TTC549 (cell line): ENCODE results near the gene AUTS2.
"Not testable (repeated sequence)": the region's sequence is repeated elsewhere in the genome, so short reads cannot be mapped to it uniquely, and the experiment has no call there.

ENCODE experiments used
- FAIRE-seq: peaks from 2 replicates; lab custom pipeline; 2012; peaks lifted over from hg19 to GRCh38; lab: Jason Lieb, UNC

The AUTS2 gene

DNA sequence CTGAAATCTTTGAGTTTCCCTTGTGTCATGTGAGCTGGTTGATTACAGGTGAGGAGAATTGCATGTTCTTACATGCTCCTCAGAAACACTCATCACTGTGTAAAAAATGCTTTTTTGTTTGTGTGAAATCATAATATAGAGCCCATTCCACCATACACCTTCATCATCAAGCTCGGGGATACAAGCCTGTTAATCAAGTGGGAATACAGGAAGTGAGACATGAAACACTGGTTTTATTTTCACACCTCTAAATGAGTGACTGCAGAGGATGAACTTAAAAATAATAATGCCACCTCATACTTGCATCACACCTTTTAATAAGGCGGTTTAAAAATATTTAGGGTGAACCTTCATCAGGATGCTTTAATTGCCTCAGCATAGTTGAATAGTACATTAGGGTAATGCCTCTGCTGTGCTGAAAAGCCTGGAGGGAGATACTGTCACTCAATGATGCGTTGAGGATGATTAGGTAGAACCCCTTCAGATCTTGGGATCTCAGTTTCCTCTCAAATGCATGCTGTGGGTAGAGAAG lies 164.6 kb downstream of the AUTS2 start:
- no peak for FAIRE-seq

DNA sequence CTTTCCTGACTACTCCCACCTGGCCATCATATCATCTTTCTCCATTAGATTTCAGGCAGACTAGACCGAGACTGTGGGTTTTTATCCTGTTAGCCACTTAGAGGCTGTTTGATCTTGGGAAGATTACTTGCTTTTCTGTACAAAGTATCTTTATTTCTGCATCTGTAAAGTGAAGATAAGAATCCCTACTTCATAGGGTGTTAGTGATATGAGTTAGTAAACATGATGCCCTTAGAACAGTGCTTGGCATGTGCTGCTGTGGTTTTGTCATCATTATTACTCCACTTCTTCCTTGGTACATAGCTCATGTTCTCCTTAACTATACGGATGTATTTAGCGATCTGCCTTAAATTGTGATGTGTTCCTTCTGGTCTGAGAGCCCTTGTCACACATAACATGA lies 165.2 kb downstream of the AUTS2 start:
- FAIRE-seq = no peak

DNA sequence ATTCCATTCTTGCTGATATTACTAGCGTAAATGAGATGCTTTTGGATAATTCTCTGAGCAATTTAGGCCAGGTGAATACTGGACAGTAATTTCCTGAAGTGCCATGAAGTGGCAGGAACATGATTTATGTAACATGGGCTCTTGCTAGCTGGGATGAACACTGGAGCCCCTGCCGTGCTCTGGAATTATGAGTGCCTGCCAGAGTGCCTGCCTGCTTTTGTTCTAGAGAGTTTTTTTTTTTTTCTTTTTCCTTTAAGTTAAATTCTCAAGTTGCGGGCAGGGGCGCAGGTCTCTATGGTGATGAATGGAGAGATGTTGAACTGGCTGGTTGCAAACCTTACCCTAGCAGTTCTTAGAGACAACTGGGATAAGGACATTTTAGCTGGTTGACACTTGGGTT lies 165.9 kb downstream of the AUTS2 start:
- no peak for FAIRE-seq

DNA sequence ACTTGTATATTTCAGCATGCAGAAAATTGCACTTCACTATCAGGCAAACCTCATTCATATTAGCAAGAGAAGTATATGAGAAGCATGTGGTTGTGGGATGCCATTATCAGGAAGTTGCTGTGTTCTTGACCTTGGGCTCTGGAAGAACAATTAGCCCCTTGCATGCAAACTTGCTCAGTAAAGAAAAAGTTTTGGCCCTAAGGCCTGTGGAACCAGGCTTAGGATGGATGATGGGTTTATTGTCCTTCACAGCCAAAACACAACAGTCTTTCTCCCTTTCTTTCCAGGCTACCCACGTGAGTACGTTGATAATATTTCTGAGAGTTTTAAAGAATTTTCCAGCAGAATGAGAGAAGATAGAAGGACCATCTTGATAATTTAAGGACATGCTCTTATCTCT lies 166.4 kb downstream of the AUTS2 start:
- no peak for FAIRE-seq

DNA sequence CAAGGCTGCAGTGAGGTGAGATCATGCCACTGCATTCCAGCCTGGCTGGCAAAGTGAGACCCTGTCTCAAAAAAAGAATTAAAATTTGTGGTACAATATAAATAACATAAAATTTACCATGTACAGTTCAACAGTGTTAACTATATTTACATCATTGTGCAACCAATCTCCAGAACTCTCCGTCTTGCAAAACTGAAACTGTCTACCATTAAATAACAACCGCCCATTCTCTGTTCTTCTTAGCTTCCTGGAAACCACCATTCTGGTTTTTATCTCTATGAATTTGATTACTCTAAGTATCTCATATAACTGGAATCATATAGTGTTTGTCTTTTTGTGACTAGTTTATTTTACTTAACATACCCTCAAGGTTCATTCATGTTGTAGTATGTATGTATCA lies 167.6 kb downstream of the AUTS2 start:
- FAIRE-seq = no peak

DNA sequence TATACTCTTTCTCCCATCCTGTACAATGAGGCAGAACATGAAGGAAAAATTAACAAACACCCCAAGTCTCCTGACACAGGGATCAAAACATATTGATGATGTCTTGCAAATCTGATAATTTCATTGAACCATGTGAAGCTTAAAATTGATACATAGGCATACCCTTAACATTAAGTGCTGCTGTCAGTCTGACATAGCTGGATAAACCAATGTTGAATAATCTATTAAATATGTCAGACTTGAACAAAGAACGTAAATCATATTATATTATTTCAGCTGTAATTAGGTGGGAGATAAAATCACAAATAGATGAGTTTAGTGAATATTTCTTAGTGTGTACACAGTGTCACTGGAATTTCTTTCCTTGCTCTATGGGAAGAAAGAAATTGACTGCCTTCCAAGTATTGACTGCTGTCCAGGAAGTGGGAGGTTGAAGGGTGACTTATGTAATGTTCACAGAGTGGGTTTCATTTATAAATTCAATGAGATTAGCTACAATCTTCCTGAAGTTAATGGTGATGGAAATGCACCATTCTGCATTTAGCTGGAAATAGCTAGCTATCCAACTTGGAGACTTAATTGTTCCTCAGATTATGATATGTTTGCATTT lies 170.8 kb downstream of the AUTS2 start:
- FAIRE-seq = no peak

DNA sequence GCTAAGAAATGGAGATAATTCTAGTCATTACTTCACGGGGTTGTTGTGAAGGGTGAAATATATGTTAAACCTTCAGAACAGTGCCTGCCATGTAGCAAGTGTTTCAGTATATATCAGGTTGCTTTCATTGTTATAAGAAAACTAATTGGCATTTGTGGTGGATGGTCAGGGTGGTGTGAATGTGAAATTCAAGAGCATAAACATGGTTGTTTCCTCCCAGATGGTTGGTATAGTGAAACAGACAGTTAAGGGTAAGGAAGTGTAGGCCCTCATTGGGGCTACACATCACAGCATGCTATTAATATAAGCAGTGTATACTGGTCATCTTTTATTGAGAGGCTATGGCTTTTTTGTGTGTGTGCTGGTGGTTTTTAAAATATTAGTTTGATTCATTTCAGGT lies 171.6 kb downstream of the AUTS2 start:
- no peak for FAIRE-seq

DNA sequence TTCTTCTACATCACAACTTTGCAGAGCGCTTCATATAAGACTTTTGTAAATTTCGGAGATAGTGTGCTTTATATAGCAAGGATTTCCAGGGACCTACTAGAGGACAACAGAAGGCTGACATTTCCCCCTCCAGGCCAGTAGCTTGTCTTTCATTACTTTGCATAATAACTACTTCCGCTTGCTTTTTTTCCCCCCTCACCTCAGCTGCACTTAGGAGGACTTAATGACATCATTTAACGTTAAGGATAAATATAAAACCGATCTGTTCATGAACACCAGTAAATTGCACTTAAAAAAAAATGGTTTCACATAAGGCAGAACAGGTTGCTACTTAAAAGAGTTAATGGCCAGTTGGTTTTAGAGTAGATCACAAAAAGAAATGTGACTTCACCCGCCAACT lies 172.3 kb downstream of the AUTS2 start:
- FAIRE-seq = no peak

DNA sequence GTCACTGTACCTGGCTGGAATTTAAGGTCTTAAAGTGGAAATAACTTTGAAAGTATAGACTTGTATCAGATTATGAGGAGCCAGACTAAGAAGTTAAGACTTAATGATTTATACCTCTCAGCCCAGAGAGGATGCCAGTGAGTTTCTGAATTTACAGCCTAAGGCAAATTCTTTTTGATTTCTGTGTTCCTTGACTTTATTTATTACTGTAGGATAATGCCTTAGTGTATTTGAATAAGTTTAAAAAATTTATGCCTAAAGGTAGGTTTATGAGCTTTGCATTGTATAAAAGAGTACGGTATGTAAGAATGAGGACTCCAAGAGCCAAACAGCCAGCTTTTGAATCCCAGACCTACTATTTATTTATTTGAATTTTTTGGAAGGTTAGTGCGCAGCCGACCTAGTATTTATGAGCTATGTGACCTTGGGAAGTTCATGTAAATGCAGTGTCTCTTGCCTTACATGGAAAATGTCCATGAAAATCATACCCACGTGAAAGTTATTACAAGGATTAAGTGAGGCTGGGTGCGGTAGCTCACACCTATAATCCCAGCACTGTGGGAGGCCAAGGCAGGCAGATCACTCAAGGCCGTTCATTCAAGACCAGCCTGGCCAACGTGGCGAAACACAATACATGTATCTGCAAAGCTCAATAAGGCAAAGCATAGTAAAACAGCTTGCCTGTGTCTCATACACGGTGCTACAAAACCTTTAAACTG lies 174.6 kb downstream of the AUTS2 start:
- no peak for FAIRE-seq

DNA sequence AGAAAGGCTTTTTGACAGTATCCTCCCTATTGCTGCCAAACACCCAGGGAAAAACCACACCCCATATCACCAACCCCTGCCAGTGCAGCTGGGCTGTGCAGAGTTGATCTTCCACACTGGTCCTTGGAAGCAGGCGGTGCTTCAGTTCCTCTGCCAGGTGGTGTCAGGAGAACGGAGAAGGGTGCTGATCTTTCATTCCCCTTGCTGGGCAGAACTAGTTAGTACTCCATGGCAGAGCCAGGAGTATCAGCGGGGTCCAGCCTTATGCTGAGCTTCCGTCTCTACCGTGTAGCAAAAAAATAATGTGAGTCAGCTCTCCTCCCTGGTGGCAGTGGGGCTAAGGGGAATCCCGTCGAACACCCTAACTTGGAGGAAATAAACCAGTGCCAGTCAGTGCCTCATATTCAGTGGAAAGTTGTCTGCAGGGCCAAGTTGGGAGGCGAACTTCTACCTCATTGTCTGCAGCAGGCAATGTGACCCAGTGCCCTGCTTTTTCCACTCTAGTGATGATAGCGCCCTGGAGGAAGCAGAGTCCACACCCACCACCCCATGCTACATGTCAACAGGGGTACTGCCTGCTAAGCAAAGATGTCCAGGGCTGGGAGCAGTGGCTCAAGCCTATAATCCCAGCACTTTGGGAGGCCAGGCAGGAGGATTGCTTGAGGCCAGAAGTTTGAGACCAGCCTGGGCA lies 175.4 kb downstream of the AUTS2 start:
- FAIRE-seq = no peak

DNA sequence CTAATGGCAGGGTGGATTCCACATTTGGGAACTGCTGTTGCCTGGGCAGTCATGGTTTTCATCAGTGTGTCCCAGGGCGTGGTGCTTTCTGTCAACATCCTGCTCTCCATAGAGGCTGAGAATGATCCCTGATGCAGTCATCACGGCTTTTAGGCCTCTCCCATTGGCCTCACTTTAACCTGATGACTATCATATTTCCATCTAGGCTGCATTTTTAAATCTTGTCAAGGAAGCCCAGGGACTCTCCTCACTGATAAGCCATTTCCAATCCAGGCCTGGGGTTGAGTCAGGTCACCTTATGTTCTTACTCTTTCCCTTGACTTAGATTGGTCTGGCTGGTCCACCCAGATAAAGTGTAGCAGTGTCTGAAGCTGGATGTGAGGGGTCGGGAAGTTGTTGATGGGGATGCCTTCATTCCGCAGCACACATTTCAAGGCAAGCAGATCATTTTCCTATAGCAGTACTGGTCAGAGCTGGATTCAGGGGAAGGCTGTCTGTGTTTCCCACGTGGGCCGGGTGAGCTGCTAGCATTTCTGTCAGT lies 177.0 kb downstream of the AUTS2 start:
- FAIRE-seq = no peak

DNA sequence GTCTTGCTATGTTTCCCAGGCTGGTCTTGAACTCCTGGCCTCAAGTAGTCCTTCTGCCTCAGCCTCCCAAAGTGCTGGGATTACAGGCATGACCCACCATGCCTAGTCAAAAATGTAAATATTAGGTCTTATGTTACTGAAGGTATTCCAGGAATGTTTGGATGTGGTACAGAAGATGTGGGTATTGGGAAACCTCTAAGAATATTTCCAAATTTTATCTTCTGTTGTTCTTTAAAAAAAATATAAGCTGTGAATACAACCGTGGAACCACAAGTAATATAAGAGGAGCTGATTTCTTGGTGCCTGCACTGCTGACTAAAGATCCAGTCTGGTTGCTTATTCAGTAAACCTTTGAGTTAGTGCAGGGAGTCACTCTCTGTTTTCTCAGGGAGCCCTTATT lies 178.3 kb downstream of the AUTS2 start:
- FAIRE-seq = no peak

DNA sequence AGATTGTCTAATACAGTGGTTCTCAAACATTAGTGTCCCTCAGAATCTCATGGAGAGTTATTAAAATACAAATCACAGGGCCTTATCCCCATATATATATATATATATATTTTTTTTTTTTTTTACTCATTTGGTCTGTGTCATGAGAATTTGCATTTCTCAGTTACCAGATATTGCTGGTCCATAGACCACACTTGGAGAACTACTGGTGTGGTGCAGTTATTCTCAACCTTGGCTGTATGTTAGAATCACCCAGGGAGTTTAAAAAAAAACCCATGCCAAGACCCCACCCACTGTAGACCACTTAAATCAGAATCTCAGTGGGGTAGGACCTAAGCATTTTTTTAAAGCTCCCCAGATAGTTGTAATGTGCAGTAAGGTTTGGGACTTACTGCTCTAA lies 179.9 kb downstream of the AUTS2 start:
- no peak for FAIRE-seq

DNA sequence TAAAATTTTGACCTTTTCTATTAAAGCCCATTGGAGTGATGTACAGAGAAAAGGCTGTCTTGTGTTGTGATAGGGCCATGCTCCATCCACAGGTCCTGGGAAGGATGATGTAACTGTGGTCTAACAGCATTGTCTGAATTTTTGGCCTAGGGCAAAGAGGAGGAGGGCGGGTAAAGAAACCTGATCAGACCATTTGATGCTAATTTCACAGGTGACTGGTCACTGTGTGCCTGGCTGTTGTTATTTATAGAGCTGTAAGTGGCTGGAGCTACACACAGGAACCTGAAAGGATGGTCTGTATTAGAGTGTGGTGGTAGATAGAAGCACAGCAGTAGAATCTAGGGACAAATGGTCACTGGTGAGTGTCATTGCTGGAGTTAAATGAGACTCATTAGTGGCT lies 182.1 kb downstream of the AUTS2 start:
- FAIRE-seq = no peak

DNA sequence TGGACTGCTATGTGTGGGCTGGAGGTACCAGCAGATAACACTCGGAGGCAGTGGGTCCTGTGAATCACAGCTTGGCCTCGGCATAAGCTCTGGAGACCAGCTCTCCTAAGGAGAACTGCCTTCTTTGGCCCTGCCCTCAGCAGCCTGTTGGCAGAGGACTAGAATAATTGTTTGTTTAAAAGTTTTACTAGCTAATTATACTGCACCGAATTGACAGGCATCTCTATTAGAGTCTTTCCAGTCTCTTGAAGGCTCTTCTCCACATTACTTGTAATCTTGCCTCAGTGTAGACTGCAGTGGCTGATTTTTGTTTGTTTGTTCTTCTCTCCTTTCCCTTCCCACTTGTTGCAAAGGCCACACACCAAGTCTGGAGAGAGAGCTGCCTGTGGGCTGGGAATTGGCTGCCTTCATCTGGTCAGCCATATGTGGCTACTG lies 183.2 kb downstream of the AUTS2 start:
- no peak for FAIRE-seq

DNA sequence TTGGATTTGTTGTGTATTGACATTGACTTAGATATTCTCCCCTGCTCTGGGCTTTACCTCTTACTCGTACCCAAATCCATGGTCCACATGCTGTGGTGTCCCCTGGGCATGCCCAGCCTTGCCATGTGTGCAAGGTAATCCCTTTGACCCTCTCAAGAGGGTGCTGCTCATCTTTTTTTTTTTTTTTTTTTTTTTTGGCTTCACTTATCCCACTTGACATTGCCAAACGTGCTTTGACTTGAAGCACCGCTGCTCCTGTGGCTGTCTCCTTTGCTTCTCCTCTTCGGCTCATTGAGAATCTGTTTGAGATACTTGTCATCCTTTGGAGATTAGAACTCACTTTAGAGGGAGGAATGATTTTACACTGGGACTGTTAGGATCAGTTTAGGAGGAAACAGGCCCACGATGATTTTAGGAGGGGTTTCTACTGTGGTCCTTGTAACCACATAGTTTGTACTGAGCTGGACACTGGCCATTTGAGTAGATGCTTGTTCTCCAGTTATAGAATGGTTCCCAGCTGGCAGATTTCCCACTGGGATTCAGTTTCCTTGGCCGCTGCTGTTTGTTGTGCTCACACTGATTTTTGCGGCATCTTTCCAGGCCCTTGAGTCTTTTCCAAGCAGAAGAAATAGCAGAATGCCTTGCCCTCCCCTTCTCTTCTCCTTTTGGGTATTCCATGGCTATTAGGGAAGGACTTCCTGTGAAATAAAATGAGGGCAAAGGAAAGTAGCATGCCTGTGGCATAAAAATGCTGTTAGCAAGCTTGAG lies 184.8 kb downstream of the AUTS2 start:
- no peak for FAIRE-seq

DNA sequence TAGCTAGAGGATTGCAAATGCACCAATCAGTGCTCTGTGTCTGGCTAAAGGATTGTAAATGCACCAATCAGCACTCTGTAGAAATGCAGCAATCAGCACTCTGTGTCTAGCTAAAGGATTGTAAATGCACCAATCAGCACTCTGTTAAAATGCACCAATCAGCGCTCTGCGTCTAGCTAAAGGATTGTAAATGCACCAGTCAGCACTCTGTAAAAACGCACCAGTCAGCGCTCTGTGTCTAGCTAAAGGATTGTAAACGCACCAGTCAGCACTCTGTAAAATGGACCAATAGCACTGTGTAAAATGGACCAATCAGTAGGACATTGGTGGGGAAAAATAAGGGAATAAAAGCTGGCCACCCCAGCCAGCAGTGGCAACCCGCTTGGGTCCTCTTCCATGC lies 187.9 kb downstream of the AUTS2 start:
- FAIRE-seq = not testable (repeated sequence)

DNA sequence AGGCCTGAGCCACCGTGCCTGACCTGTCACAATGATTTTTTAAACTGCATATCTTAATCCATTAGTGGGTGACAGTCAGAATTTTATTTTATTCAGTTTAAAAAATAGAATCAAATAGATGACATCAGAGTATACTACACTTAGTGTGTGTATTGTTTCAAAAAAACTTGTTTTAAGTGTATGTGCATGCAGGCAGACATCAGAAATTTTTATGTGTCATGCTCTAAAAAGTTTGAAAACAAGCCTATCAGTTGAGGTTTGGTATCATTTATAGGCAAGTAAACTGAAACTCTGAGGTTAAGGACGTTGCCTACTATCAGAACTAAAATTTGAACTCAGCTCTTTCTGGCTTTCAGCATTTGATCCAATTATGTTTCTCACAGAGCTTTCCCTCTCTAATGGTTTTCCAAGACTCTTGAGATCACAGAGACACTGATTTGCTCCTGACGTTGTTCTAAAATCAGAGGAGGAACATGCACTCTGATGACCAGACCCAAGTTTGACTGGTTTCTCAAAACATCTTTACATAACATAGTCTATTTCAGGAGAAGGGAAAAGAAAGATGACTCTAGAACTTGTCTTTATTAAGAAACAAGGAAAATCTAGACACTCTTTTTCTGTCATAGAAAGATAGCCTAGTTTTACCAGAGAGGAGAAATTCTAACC lies 188.6 kb downstream of the AUTS2 start:
- no peak for FAIRE-seq

DNA sequence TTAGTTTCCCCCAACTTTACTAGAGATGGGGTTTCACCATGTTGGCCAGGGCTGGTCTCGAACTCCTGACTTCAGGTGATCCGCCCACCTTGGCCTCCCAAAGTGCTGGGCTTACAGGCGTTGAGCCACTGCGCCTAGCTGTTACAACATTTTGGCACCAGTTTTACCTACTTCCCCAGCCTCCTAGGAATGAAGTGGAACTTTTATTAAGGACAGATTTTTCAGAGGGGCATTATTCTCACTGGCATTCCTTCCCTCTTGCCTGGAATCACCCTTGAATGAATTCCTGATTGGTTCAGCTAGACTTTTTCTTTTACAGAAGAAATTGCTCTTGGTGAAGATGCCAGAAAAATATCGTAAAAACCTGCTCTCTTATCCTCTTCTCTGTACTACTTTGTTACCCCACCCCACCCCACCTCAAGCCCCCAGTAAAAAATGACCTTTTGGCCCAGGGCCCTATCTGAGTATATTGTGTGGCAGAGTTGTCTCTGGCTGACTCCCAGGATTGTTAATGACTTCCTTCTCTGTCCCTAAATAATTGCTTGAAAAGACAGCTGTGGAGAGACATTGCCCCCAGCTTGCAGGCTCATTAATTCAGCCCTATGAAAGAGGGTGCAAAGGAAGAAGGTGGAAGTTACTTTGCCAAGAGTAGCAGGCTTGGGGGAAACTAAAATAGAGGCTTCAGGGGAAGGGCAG lies 189.6 kb downstream of the AUTS2 start:
- FAIRE-seq = no peak

DNA sequence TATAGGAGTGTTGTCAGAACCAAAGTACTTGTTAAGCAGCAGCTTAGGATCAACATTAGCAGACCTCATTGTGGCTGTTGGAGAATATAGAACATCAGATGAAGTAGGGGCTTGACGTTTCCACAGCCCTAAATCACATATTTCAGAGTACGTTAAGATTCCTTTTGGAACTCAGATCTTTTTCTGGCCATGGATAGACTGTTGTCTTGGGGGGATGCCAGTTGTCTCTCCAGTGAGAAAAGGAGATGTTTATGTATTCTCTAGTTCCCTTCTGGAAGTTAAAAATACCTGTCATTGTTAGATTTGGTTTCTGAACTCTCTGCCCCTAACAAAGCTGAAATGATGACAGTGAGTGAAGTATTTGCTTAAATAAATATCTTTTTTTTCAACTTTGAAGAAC lies 191.3 kb downstream of the AUTS2 start:
- no peak for FAIRE-seq
